KMS-11 (cell line): ENCODE results near the gene SEMA4G.

Experiments
- H2AFZ ChIP-seq: fragments of 200-600 bp; sonication (generic); 2 replicates; pipeline ENCODE4 v1.6.1; 2016; ENCODE audit warnings: antibody characterized with exemption, mixed run types, low read depth
- H3K27ac ChIP-seq: fragments of 200-600 bp; sonication (generic); 2 replicates; pipeline ENCODE4 v1.6.1; 2016; ENCODE audit warnings: mild to moderate bottlenecking, mixed run types
- H3K27me3 ChIP-seq: fragments of 200-600 bp; sonication (generic); 2 replicates; pipeline ENCODE4 v1.6.1; 2017; ENCODE audit warnings: mild to moderate bottlenecking, low read depth, mixed run types, moderate library complexity; ENCODE audit not compliant: insufficient read depth
- H3K36me3 ChIP-seq: fragments of 200-600 bp; sonication (generic); 2 replicates; pipeline ENCODE4 v1.6.1; 2017; ENCODE audit warnings: mild to moderate bottlenecking, mixed run types; ENCODE audit not compliant: insufficient read depth
- H3K4me1 ChIP-seq: fragments of 200-600 bp; sonication (generic); 2 replicates; pipeline ENCODE4 v1.6.1; 2016; ENCODE audit warnings: mild to moderate bottlenecking, low read depth, mixed run types; ENCODE audit not compliant: poor library complexity, severe bottlenecking
- H3K4me2 ChIP-seq: fragments of 200-600 bp; sonication (generic); 2 replicates; pipeline ENCODE4 v1.7.0; 2016; ENCODE audit warnings: mild to moderate bottlenecking, mixed run types
- H3K4me3 ChIP-seq: fragments of 200-600 bp; sonication (generic); IDR thresholded peaks from 2 replicates; pipeline ENCODE4 v1.6.1; 2017; ENCODE audit warnings: low read depth, low read length, mixed read lengths; ENCODE audit not compliant: insufficient read depth
- H3K79me2 ChIP-seq: fragments of 200-600 bp; sonication (generic); 2 replicates; pipeline ENCODE4 v1.6.1; 2016; ENCODE audit warnings: low read depth, mixed run types; ENCODE audit not compliant: insufficient read depth
- H3K9ac ChIP-seq: fragments of 200-600 bp; sonication (generic); 2 replicates; pipeline ENCODE4 v1.6.1; 2016; ENCODE audit warnings: mild to moderate bottlenecking, mixed run types
- H4K20me1 ChIP-seq: fragments of 200-600 bp; sonication (generic); 2 replicates; pipeline ENCODE4 v1.6.1; 2016; ENCODE audit warnings: mild to moderate bottlenecking, mixed run types; ENCODE audit not compliant: insufficient read depth
- CTCF ChIP-seq: fragments of 200-600 bp; sonication (generic); conservative IDR thresholded peaks from 2 replicates; pipeline ENCODE4 v1.6.1; 2017; ENCODE audit warnings: low read depth, mild to moderate bottlenecking, antibody characterized with exemption, low read length, moderate library complexity, mixed read lengths

The SEMA4G gene

DNA sequence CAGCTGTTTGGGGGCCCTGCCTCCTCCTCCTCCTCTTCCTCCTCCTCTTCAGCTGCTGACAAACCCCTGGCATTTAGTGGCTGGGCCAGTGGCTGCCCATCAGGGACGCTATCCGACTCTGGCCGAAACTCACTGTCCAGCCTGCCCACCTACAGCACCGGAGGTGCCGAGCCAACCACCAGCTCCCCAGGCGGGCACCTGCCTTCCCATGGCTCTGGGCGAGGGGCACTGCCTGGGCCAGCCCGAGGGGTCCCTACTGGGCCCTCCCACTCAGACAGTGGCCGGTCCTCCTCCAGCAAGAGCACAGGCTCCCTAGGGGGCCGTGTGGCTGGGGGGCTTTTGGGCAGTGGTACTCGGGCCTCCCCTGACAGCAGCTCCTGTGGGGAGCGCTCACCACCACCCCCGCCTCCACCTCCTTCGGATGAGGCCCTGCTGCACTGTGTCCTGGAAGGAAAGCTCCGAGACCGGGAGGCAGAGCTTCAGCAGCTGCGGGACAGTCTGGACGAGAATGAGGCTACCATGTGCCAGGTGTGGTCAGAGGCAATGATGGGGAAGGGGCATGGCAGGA is 34.4 kb downstream of the SEMA4G start:
- TF ChIP-seq CTCF = no peak
- Histone ChIP-seq H3K36me3 (no peaks in the 10 kb centered on the region), H3K27me3 (no peaks in the 10 kb centered on the region), H3K9ac (no peak overlapping the region), H3K27ac (no peak overlapping the region), H4K20me1 (no peaks in the 10 kb centered on the region), H3K4me3 (no peak overlapping the region), H3K79me2 (no peaks in the 10 kb centered on the region), H3K4me1 (peaks cover 12% of the 10 kb centered on the region), H3K4me2 (no peak overlapping the region), H2AFZ (no peak overlapping the region)

DNA sequence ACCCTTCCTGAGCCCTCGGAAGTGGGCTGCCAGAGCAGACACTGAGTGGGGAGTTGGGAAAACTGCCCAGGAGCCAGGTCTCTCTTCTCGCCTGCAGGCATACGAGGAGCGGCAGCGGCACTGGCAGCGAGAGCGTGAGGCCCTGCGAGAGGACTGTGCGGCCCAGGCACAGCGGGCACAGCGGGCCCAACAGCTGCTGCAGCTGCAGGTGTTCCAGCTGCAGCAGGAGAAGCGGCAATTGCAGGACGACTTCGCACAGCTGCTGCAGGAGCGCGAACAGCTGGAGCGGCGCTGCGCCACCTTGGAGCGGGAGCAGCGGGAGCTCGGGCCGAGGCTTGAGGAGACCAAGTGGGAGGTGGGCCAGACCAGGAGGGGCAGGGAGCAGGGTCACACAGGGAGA is 36.1 kb downstream of the SEMA4G start:
- no peaks in the 10 kb centered on the region for H4K20me1 ChIP-seq
- no peak overlapping the region for H3K27ac ChIP-seq
- no peaks in the 10 kb centered on the region for H3K36me3 ChIP-seq
- no peaks in the 10 kb centered on the region for H3K27me3 ChIP-seq
- H3K4me3 ChIP-seq = no peak overlapping the region
- H3K9ac ChIP-seq = no peak overlapping the region
- no peak for TF ChIP-seq CTCF
- H3K4me2 ChIP-seq = no peak overlapping the region
- no peaks in the 10 kb centered on the region for H3K79me2 ChIP-seq
- peaks cover 6% of the 10 kb centered on the region for H3K4me1 ChIP-seq
- H2AFZ ChIP-seq = no peak overlapping the region

- no peaks in the 10 kb centered on the region for H4K20me1 ChIP-seq
- no peak for TF ChIP-seq CTCF
These were observed 36.7 kb downstream of the SEMA4G start for GRCh38 chr10:101005869-101006567.

GRCh38 chr10:101006593-101007098 is 37.3 kb downstream of the SEMA4G start:
- no peaks in the 10 kb centered on the region for H3K36me3 ChIP-seq
- no peaks in the 10 kb centered on the region for H3K27me3 ChIP-seq
- no peaks in the 10 kb centered on the region for H3K79me2 ChIP-seq
- H3K4me3 ChIP-seq = no peak overlapping the region
- peaks cover 6% of the 10 kb centered on the region for H3K4me1 ChIP-seq
- H3K27ac ChIP-seq = no peak overlapping the region
- TF ChIP-seq CTCF = no peak
- H4K20me1 ChIP-seq = no peaks in the 10 kb centered on the region
- H3K9ac ChIP-seq = no peak overlapping the region
- no peak overlapping the region for H3K4me2 ChIP-seq
- no peak overlapping the region for H2AFZ ChIP-seq

More at GRCh38 chr10:101005869-101006567, 36.7 kb downstream of the SEMA4G start:
- H2AFZ ChIP-seq = no peak overlapping the region
- H3K27ac ChIP-seq = no peak overlapping the region
- no peak overlapping the region for H3K9ac ChIP-seq
- H3K4me1 ChIP-seq = peaks cover 6% of the 10 kb centered on the region
- no peak overlapping the region for H3K4me3 ChIP-seq
- H3K27me3 ChIP-seq = no peaks in the 10 kb centered on the region
- no peaks in the 10 kb centered on the region for H3K79me2 ChIP-seq
- no peaks in the 10 kb centered on the region for H3K36me3 ChIP-seq
- H3K4me2 ChIP-seq = no peak overlapping the region
